22Rv1 (cell line): ENCODE results near the gene MCAM.

ENCODE experiments used
- CTCF ChIP-seq: fragments of 450-650 bp; IDR thresholded peaks from 2 replicates; pipeline ENCODE4 v1.5.1; 2017; ENCODE audit warnings: mild to moderate bottlenecking
- ZFX ChIP-seq: fragments of 450-650 bp; IDR thresholded peaks from 2 replicates; pipeline ENCODE4 v1.6.1; 2017; ENCODE audit warnings: antibody characterized with exemption, borderline replicate concordance

GRCh38 chr11:119266063-119266462 lies 50.9 kb downstream of the MCAM start:
- TF ChIP-seq CTCF (no peak), ZFX (no peak)
